Calu3 (cell line): ENCODE data around the gene TRRAP. TPM values are rescaled to one million over a fixed set of nuclear protein-coding genes. Genes with fewer than 3 reads are reported as not detected.

Experiments used
- BruUV-seq: library from RNA; stranded (reverse); fragments of 400-500 nt; replicated peaks from 2 replicates; lab custom pipeline; 2021; lab: Mats Ljungman, UMichigan
- CTCF ChIA-PET: fragments of 300-600 bp; sonication (Branson Sonifier 250); formaldehyde crosslinking; loops from one replicate; lab custom pipeline; 2022; ENCODE audit warnings: antibody characterized with exemption; lab: Charles Lee
- DNase-seq: peaks from one replicate; pipeline ENCODE4 v3.0.0; 2022
- H3K27ac Mint-ChIP-seq: one replicate; pipeline ENCODE4 v1.8.0; 2022; ENCODE audit warnings: mixed read lengths; ENCODE audit not compliant: unreplicated experiment
- H3K27me3 Mint-ChIP-seq: one replicate; pipeline ENCODE4 v1.8.0; 2022; ENCODE audit warnings: mixed read lengths; ENCODE audit not compliant: unreplicated experiment
- H3K36me3 Mint-ChIP-seq: one replicate; pipeline ENCODE4 v1.8.0; 2022; ENCODE audit warnings: mild to moderate bottlenecking, moderate library complexity, mixed read lengths; ENCODE audit not compliant: insufficient read depth, unreplicated experiment
- H3K4me1 Mint-ChIP-seq: one replicate; pipeline ENCODE4 v1.8.0; 2022; ENCODE audit warnings: mild to moderate bottlenecking, low read depth, mixed read lengths; ENCODE audit not compliant: unreplicated experiment
- H3K4me3 Mint-ChIP-seq: one replicate; pipeline ENCODE4 v1.8.0; 2022; ENCODE audit warnings: mild to moderate bottlenecking, low read depth, moderate library complexity, mixed read lengths; ENCODE audit not compliant: unreplicated experiment
- H3K9me3 Mint-ChIP-seq: one replicate; pipeline ENCODE4 v1.8.0; 2022; ENCODE audit warnings: low read depth, mixed read lengths; ENCODE audit not compliant: unreplicated experiment
- CTCF ChIP-seq: fragments of 200-600 bp; IDR thresholded peaks from one replicate; pipeline ENCODE4 v1.8.0; 2022; ENCODE audit warnings: antibody characterized with exemption; ENCODE audit not compliant: unreplicated experiment
- intact Hi-C: fragments of 100-400 bp; cut with micrococcal nuclease; formaldehyde crosslinking; loops from one replicate; pipeline ENCODE4 v1.10.0; 2022; ENCODE audit not compliant: unreplicated experiment
- total RNA-seq: library from RNA; stranded (reverse); gene quantifications from 2 replicates; pipeline ENCODE4 v1.2.3, GENCODE V29; 2022

Gene TRRAP
- total RNA-seq, 1 experiment from 2014 or later, result 30.9 TPM

DNA sequence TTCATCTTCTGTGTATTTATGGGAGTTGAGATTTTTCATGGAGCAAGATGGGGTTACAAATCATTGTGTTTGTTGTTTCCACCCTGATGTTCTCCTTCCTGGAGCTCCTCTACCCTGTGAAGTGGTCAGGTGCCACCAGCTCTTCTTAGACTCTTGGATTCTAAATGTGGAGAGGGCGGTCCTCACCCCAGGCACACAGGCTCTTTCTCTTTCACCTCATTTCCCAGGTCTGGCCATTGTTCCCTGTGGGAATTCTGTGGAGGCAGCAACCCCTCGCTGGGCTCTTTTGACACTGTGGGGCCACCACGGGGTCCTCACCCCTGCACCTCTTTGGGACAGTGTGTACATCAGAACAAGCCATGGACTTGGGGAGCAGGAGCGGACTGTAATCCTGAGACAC, 95.9 kb downstream of the TRRAP start:
- Mint-ChIP-seq H3K36me3 (peaks cover 12% of the 10 kb centered on the region), H3K27me3 (no peaks in the 10 kb centered on the region), H3K4me1 (no peaks in the 10 kb centered on the region), H3K27ac (no peak overlapping the region), H3K4me3 (no peak overlapping the region), H3K9me3 (no peaks in the 10 kb centered on the region)
- no peak for DNase-seq
- TF ChIP-seq CTCF, result no peak
- intact Hi-C loops, result no loop called here
- CTCF ChIA-PET, result no interaction called here
- BruUV-seq, result no TSS peak

GRCh38 chr7:98974906-98975816, 96.8 kb downstream of the TRRAP start:
- Mint-ChIP-seq H3K4me1 (no peaks in the 10 kb centered on the region), H3K27ac (no peak overlapping the region), H3K9me3 (no peaks in the 10 kb centered on the region), H3K4me3 (no peak overlapping the region), H3K27me3 (no peaks in the 10 kb centered on the region), H3K36me3 (peaks cover 10% of the 10 kb centered on the region)
- BruUV-seq, result no TSS peak
- CTCF ChIA-PET, result no interaction called here
- no peak for DNase-seq
- intact Hi-C loops, result no loop called here
- TF ChIP-seq CTCF, result no peak

GRCh38 chr7:98976396-98977185, 98.3 kb downstream of the TRRAP start:
- Mint-ChIP-seq H3K27me3 (no peaks in the 10 kb centered on the region), H3K27ac (no peak overlapping the region), H3K4me1 (no peaks in the 10 kb centered on the region), H3K36me3 (peaks cover 11% of the 10 kb centered on the region), H3K9me3 (no peaks in the 10 kb centered on the region), H3K4me3 (no peak overlapping the region)
- no peak for DNase-seq
- no TSS peak for BruUV-seq
- intact Hi-C loops, result no loop called here
- TF ChIP-seq CTCF, result no peak
- CTCF ChIA-PET, result no interaction called here

DNA sequence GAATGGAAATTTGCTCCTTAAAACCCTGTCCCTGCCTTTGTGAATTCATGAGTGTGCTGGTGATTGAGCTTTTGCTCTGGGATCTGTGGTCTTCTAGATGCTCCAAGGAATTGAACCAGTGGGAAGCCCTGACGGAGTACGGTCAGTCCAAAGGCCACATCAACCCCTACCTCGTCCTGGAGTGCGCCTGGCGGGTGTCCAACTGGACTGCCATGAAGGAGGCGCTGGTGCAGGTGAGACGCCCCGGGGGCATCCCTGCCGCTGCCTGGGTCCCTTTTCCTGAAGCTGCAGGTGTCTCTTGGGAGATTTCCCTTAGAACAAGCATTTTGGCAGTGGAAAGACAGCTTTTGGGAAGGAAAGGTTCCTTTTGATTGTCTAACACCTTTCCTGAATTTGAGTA, 100.3 kb downstream of the TRRAP start:
- no peak for TF ChIP-seq CTCF
- Mint-ChIP-seq H3K36me3 (peaks cover 13% of the 10 kb centered on the region), H3K9me3 (no peaks in the 10 kb centered on the region), H3K27ac (no peak overlapping the region), H3K4me1 (no peaks in the 10 kb centered on the region), H3K27me3 (no peaks in the 10 kb centered on the region), H3K4me3 (no peak overlapping the region)
- intact Hi-C loops, result no loop called here
- no peak for DNase-seq
- CTCF ChIA-PET, result no interaction called here
- no TSS peak for BruUV-seq
